ENCODE data around the gene MDC1. TPM values are rescaled to one million over a fixed set of nuclear protein-coding genes. Genes with fewer than 3 reads are reported as not detected.
A peak's percentile ranks its signal among the peaks of the same experiment; 100 is the strongest.

Gene MDC1
- total RNA-seq, 1 experiment from 2014 or later, result 77.6 TPM

- H2BK20ac ChIP-seq (ENCODE audit: low read depth, low read length, poor library complexity, severe bottlenecking), result no peak overlapping the region
- peak overlapping the region; percentile 93 to 98 for H3K4me3 Mint-ChIP-seq
- no peak overlapping the region for H4K8ac ChIP-seq (replicated peaks; ENCODE audit: insufficient read length, low read depth, low read length)
- H3K23me2 ChIP-seq (ENCODE audit: insufficient read length, low read depth, low read length, poor library complexity, severe bottlenecking), result peaks cover 15% of the 10 kb centered on the region
- H3K27me3 ChIP-seq (ENCODE audit: insufficient read depth, low read length), result no peaks in the 10 kb centered on the region
- H3K18ac ChIP-seq (ENCODE audit: insufficient read length, low read depth, low read length), result peak overlapping the region; percentile 69
- H3K4me2 ChIP-seq (ENCODE audit: insufficient read depth, insufficient read length, low read length), result peak overlapping the region; percentile 18
- no peak overlapping the region for H4K5ac ChIP-seq (ENCODE audit: insufficient read length, low read depth, low read length)
- peak overlapping the region; percentile 78; the same call in 1 of the 2 replicates for H3K4ac ChIP-seq (ENCODE audit: low read depth, low read length)
- H3K9ac ChIP-seq (ENCODE audit: extremely low read depth, insufficient read length, low read length), result peak overlapping the region; percentile 99
- no peak overlapping the region for H2AK5ac ChIP-seq (ENCODE audit: insufficient read length, low read length)
- H3K23ac ChIP-seq (ENCODE audit: insufficient read length, low read depth, low read length), result no peak overlapping the region
- no CpG with 5 or more reads among the region's 29 CpGs for WGBS (ENCODE audit: extremely low coverage, insufficient read length, low lambda C conversion rate)
- H3K56ac ChIP-seq (ENCODE audit: insufficient read length, low read depth, low read length), result no peak overlapping the region
- H3K9me3 ChIP-seq (ENCODE audit: control insufficient read depth, low read depth, low read length), result no peaks in the 10 kb centered on the region
- no peaks in the 10 kb centered on the region for H4K20me1 ChIP-seq (ENCODE audit: control insufficient read depth, insufficient read depth, insufficient read length)
- peaks cover 45 to 56% (median 54%) of the 10 kb centered on the region in 3 experiments for H3K36me3 Mint-ChIP-seq (ENCODE audit: insufficient read depth in 1 of 3, low read depth in 3 of 3)
- no peak overlapping the region for H2AFZ ChIP-seq (ENCODE audit: low read length)
- H3K4me1 ChIP-seq (ENCODE audit: insufficient read depth, low read length), result no peaks in the 10 kb centered on the region
- H4K91ac ChIP-seq (ENCODE audit: insufficient read length, low read depth, low read length), result no peak overlapping the region
- H3K27ac Mint-ChIP-seq, result peak overlapping the region; percentile 99 to 100 (median 99)
- peak overlapping the region; percentile 66 for H3K27ac ChIP-seq (ENCODE audit: insufficient read length, low read depth, low read length)
- H2BK120ac ChIP-seq (ENCODE audit: low read depth, low read length, poor library complexity, severe bottlenecking), result peak overlapping the region; percentile 74
- H3K14ac ChIP-seq (ENCODE audit: insufficient read depth, low read length), result peak overlapping the region; percentile 64; the same call in 1 of the 2 replicates
- peak overlapping the region; percentile 86 for H3T11ph ChIP-seq (ENCODE audit: low read length)
- peaks cover 6 to 7% of the 10 kb centered on the region in 2 experiments; a peak in 4 of 5 replicates for H3K9me3 Mint-ChIP-seq
- peaks cover 5% of the 10 kb centered on the region; the same call in 1 of the 2 replicates for H3K27me3 Mint-ChIP-seq (ENCODE audit: low read depth)
- DNase-seq, result peak; percentile 59
- no peak overlapping the region for H2BK15ac ChIP-seq (ENCODE audit: low read depth, low read length)
- H3K79me2 ChIP-seq (ENCODE audit: insufficient read depth, low read length), result peaks cover 11% of the 10 kb centered on the region; the same call in 1 of the 2 replicates
- H2BK5ac ChIP-seq (ENCODE audit: insufficient read length, low read length), result no peak overlapping the region
- no peaks in the 10 kb centered on the region for H3K79me1 ChIP-seq (ENCODE audit: insufficient read depth, low read depth, low read length, poor library complexity, severe bottlenecking)
- no peak for TF ChIP-seq CTCF (conservative IDR thresholded peaks at IDR 0.05)
- peaks cover 39 to 55% of the 10 kb centered on the region in 2 experiments for H3K4me1 Mint-ChIP-seq
- no peak overlapping the region for H2BK12ac ChIP-seq (ENCODE audit: insufficient read length, low read depth, low read length)
Observed at GRCh38 chr6:30720738-30721197, 3.7 kb upstream of the MDC1 start.

Measured in H9 (cell line).